ENCODE data around the gene XYLT1. TPM values are rescaled to one million over a fixed set of nuclear protein-coding genes. Genes with fewer than 3 reads are reported as not detected.

The XYLT1 gene
- total and polyA plus RNA-seq, 9 of the 15 experiments (the other 6 are each of a cell fraction or from before 2014, with no cell fraction given): 0.03 to 0.09 (median 0.08) TPM; not detected in 6

- TF ChIP-seq USF2 (CRISPR knock-in tag; IDR thresholded peaks at IDR 0.05): no peak
- no peak for TF ChIP-seq NKRF (IDR thresholded peaks at IDR 0.05; ENCODE audit: borderline replicate concordance)
- TF ChIP-seq GABPB2 (CRISPR knock-in tag; conservative IDR thresholded peaks at IDR 0.05): no peak
- no peak for TF ChIP-seq JUN (IDR thresholded peaks at IDR 0.05; ENCODE audit: borderline replicate concordance, low read depth, low read length)
- TF ChIP-seq JUN (CRISPR knock-in tag; IDR thresholded peaks at IDR 0.05; ENCODE audit: borderline replicate concordance): no peak
- no peak for TF ChIP-seq FIP1L1 (IDR thresholded peaks at IDR 0.05; ENCODE audit: low read depth, low read length, poor library complexity, severe bottlenecking)
These were observed 4.3 kb upstream of the XYLT1 start (continued) for GRCh38 chr16:17475104-17475503.

GRCh38 chr16:17474572-17474971 is 3.8 kb upstream of the XYLT1 start:
- Histone ChIP-seq H2AFZ (ENCODE audit: low read depth, low read length) (no peak overlapping the region), H3K4me3 (no peak overlapping the region), H3K4me1 (replicated peaks in 1 of 2; ENCODE audit: control insufficient read depth in 2 of 2, insufficient read depth in 2 of 2, low read length in 2 of 2) (peaks cover 0 to 10% of the 10 kb centered on the region in 2 experiments; a peak in 2 of 5 replicates), H4K20me1 (replicated peaks; ENCODE audit: control insufficient read depth, insufficient read depth, low read length) (peaks cover 6% of the 10 kb centered on the region), H3K4me2 (ENCODE audit: insufficient read depth, low read length) (no peak overlapping the region), H3K9me3 (replicated peaks; ENCODE audit: control insufficient read depth, insufficient read depth, low read depth, low read length) (no peaks in the 10 kb centered on the region), H3K9me1 (ENCODE audit: control insufficient read depth, insufficient read depth, low read length) (no peaks in the 10 kb centered on the region), H3K27me3 (ENCODE audit: control insufficient read depth in 2 of 2, insufficient read depth in 2 of 2, low read length in 2 of 2) (peaks cover 25 to 46% of the 10 kb centered on the region in 2 experiments), H3K9ac (ENCODE audit: insufficient read depth in 1 of 2, low read depth in 2 of 2, low read length in 2 of 2) (no peak overlapping the region), H3K79me2 (ENCODE audit: control insufficient read depth, insufficient read depth, low read length) (no peaks in the 10 kb centered on the region), H3K27ac (ENCODE audit: extremely low read depth, low read depth, low read length) (no peak overlapping the region), H3K36me3 (ENCODE audit: control insufficient read depth, insufficient read depth, low read length) (no peaks in the 10 kb centered on the region)
- in situ Hi-C loops (cut with MboI): no loop called here
- no peak for FAIRE-seq
- WGBS (ENCODE audit: insufficient coverage, low coverage, missing lambda C conversion rate): 5% methylated on average over 13 of the region's 13 CpGs
- ATAC-seq: no peak
- BruUV-seq (replicated peaks): no TSS peak
- no peak for DNase-seq (ENCODE audit: extremely low read depth in 1 of 4, low spot score in 3 of 4)
- intact Hi-C loops (cut with micrococcal nuclease): no loop called here
- POLR2A ChIA-PET: interaction anchor here (0.6 kb wide), 1 partner anchor 1923 kb away, joined by 3 read pairs; no protein-coding TSS in a partner anchor
- CTCF ChIA-PET (ENCODE audit: low intra/inter-chr PET ratio): interaction anchor here (0.6 kb wide), 1 partner anchor 1285 kb away, joined by 3 read pairs; no protein-coding TSS in a partner anchor
- no peak for TF ChIP-seq GTF2E2 (tag; IDR thresholded peaks at IDR 0.05)
- no peak for TF ChIP-seq ZNF561 (CRISPR knock-in tag; conservative IDR thresholded peaks at IDR 0.05)
- TF ChIP-seq GABPB2 (CRISPR knock-in tag; conservative IDR thresholded peaks at IDR 0.05): no peak
- TF ChIP-seq BRF1 (IDR thresholded peaks at IDR 0.05; ENCODE audit: borderline replicate concordance, extremely low read depth, insufficient read length): no peak
- no peak for TF ChIP-seq ZBTB12 (CRISPR knock-in tag; IDR thresholded peaks at IDR 0.05)
- no peak for TF ChIP-seq FOXJ3 (CRISPR knock-in tag; IDR thresholded peaks at IDR 0.05)
- TF ChIP-seq ZEB2 (IDR thresholded peaks at IDR 0.05): no peak
- TF ChIP-seq SMAD2 (IDR thresholded peaks at IDR 0.05; ENCODE audit: low read depth, low read length): no peak
- TF ChIP-seq ZNF23 (CRISPR knock-in tag; IDR thresholded peaks at IDR 0.05): no peak
- no peak for TF ChIP-seq KAT7 (CRISPR knock-in tag; IDR thresholded peaks at IDR 0.05; ENCODE audit: borderline replicate concordance)
- no peak for TF ChIP-seq ZBTB2 (IDR thresholded peaks at IDR 0.05)
- TF ChIP-seq ZNF76 (CRISPR knock-in tag; IDR thresholded peaks at IDR 0.05; ENCODE audit: borderline replicate concordance): no peak

Measured in K562 (cell line).